Mesenchymal stem cell (in vitro differentiated cells and primary cell): Measurements from ENCODE around the gene HTRA2.

Experiments
- DNase-seq: peaks from one replicate; pipeline ENCODE4 v3.0.0-alpha.2; 2013
- H2AFZ ChIP-seq: one replicate; pipeline ENCODE4 v1.6.1; 2013; ENCODE audit warnings: low read depth, mild to moderate bottlenecking, control low read depth, inconsistent platforms, low read length, moderate library complexity
- H2AK5ac ChIP-seq: 2 replicates; pipeline ENCODE4 v1.6.1; 2013; ENCODE audit warnings: low read length, moderate library complexity, mild to moderate bottlenecking, inconsistent platforms; ENCODE audit not compliant: severe bottlenecking
- H2BK120ac ChIP-seq: one replicate; pipeline ENCODE4 v1.6.1; 2013; ENCODE audit warnings: low read depth, mild to moderate bottlenecking, inconsistent platforms, low read length, moderate library complexity
- H2BK12ac ChIP-seq, 2 experiments: one replicate each; pipeline ENCODE4 v1.6.1; 2013; ENCODE audit warnings: inconsistent platforms in 2 of 2, low read length in 2 of 2, mild to moderate bottlenecking in 2 of 2, moderate library complexity in 2 of 2, control low read depth in 1 of 2
- H2BK15ac ChIP-seq: one replicate; pipeline ENCODE4 v1.6.1; 2013; ENCODE audit warnings: mild to moderate bottlenecking, low read depth, inconsistent platforms; ENCODE audit not compliant: poor library complexity, severe bottlenecking
- H2BK5ac ChIP-seq: 2 replicates; pipeline ENCODE4 v1.6.1; 2013; ENCODE audit warnings: low read depth, mild to moderate bottlenecking, low read length, control low read depth, inconsistent platforms; ENCODE audit not compliant: poor library complexity, severe bottlenecking
- H3K14ac ChIP-seq, 2 experiments: one replicate each; pipeline ENCODE4 v1.6.1; 2013; ENCODE audit warnings: inconsistent platforms in 2 of 2, low read length in 2 of 2, control low read depth in 1 of 2, mild to moderate bottlenecking in 1 of 2, moderate library complexity in 1 of 2
- H3K18ac ChIP-seq, 2 experiments: one replicate each; pipeline ENCODE4 v1.6.1; 2013; ENCODE audit warnings: inconsistent platforms in 2 of 2, low read length in 2 of 2, control low read depth in 1 of 2, low read depth in 1 of 2, mild to moderate bottlenecking in 1 of 2
- H3K23ac ChIP-seq, 2 experiments: one replicate each; pipeline ENCODE4 v1.6.1; 2013; ENCODE audit warnings: inconsistent platforms in 2 of 2, low read length in 2 of 2, mild to moderate bottlenecking in 2 of 2, moderate library complexity in 2 of 2, control low read depth in 1 of 2
- H3K27ac ChIP-seq: 2 replicates; pipeline ENCODE4 v1.5.1; 2013; ENCODE audit warnings: mild to moderate bottlenecking, moderate library complexity, low read length, control low read depth, inconsistent platforms; ENCODE audit not compliant: poor library complexity, severe bottlenecking
- H3K27me3 ChIP-seq, 2 experiments: 2 replicates each; pipeline versions ENCODE4 v1.6.1 to v1.7.0; 2013; ENCODE audit warnings: low read length in 2 of 2, mild to moderate bottlenecking in 2 of 2, moderate library complexity in 2 of 2, control low read depth in 1 of 2, inconsistent platforms in 1 of 2; ENCODE audit not compliant: control insufficient read depth in 1 of 2, insufficient read depth in 1 of 2
- H3K36me3 ChIP-seq, 2 experiments: 2 replicates each; pipeline versions ENCODE4 v1.6.1 to v1.7.0; 2013; ENCODE audit warnings: low read length in 2 of 2, control low read depth in 1 of 2, inconsistent platforms in 1 of 2, low read depth in 1 of 2, mild to moderate bottlenecking in 1 of 2; ENCODE audit not compliant: insufficient read depth in 2 of 2, control insufficient read depth in 1 of 2
- H3K4ac ChIP-seq, 2 experiments: one replicate each; pipeline ENCODE4 v1.6.1; 2013; ENCODE audit warnings: inconsistent platforms in 2 of 2, low read length in 2 of 2, mild to moderate bottlenecking in 2 of 2, moderate library complexity in 2 of 2, control low read depth in 1 of 2, low read depth in 1 of 2
- H3K4me1 ChIP-seq: 2 replicates; pipeline ENCODE4 v1.6.1; 2013; ENCODE audit warnings: low read depth, low read length, control low read depth; ENCODE audit not compliant: control insufficient read depth, insufficient read depth
- H3K4me2 ChIP-seq: 2 replicates; pipeline ENCODE4 v1.6.1; 2013; ENCODE audit warnings: low read length, mild to moderate bottlenecking, inconsistent platforms; ENCODE audit not compliant: poor library complexity, severe bottlenecking
- H3K4me3 ChIP-seq, 2 experiments: 2 replicates each; pipeline versions ENCODE4 v1.5.1 to v1.7.0; 2013; ENCODE audit warnings: low read length in 2 of 2, mild to moderate bottlenecking in 2 of 2, control low read depth in 1 of 2, low read depth in 1 of 2; ENCODE audit not compliant: insufficient read depth in 1 of 2
- H3K79me1 ChIP-seq: replicated peaks from 2 replicates; pipeline ENCODE4 v1.6.1; 2013; ENCODE audit warnings: mild to moderate bottlenecking, control low read depth, low read length, inconsistent platforms; ENCODE audit not compliant: poor library complexity, severe bottlenecking
- H3K9ac ChIP-seq: 2 replicates; pipeline ENCODE4 v1.7.0; 2013; ENCODE audit warnings: mild to moderate bottlenecking, low read length, moderate library complexity
- H3K9me3 ChIP-seq: 2 replicates; pipeline ENCODE4 v1.7.0; 2013; ENCODE audit warnings: mild to moderate bottlenecking, low read length; ENCODE audit not compliant: control insufficient read depth
- H4K8ac ChIP-seq: one replicate; pipeline ENCODE4 v1.6.1; 2013; ENCODE audit warnings: inconsistent platforms, mild to moderate bottlenecking, low read length, moderate library complexity
- H4K91ac ChIP-seq: one replicate; pipeline ENCODE4 v1.6.1; 2013; ENCODE audit warnings: mild to moderate bottlenecking, low read length, inconsistent platforms
- WGBS: methylation state at CpG from one replicate; pipeline ENCODE4 v1.1.7; 2013; ENCODE audit warnings: mixed read lengths; 5-methylcytosine and 5-hydroxymethylcytosine counted together

Gene HTRA2

GRCh38 chr2:74556159-74556558, 26.4 kb downstream of the HTRA2 start:
- Histone ChIP-seq H3K9me3 (no peaks in the 10 kb centered on the region), H3K14ac (no peak overlapping the region), H2BK5ac (no peak overlapping the region), H3K4me3 (peak overlapping the region in 1 of 2 experiments; percentile 99), H2BK12ac (no peak overlapping the region), H2BK15ac (no peak overlapping the region), H4K91ac (no peak overlapping the region), H3K18ac (no peak overlapping the region), H3K9ac (no peak overlapping the region), H3K36me3 (peaks cover 13 to 22% of the 10 kb centered on the region in 2 experiments), H3K27me3 (no peaks in the 10 kb centered on the region), H3K23ac (no peak overlapping the region), H3K4me1 (peaks cover 25% of the 10 kb centered on the region), H2AFZ (no peak overlapping the region), H3K4me2 (no peak overlapping the region), H2AK5ac (no peak overlapping the region), H3K79me1 (peaks cover 22% of the 10 kb centered on the region), H2BK120ac (no peak overlapping the region), H3K27ac (no peak overlapping the region), H4K8ac (peak overlapping the region; percentile 50), H3K4ac (no peak overlapping the region)
- DNase-seq = no peak
- 84% methylated on average over 14 of the region's 14 CpGs for WGBS

- Histone ChIP-seq H3K27me3 (no peaks in the 10 kb centered on the region), H3K4me1 (peaks cover 25% of the 10 kb centered on the region), H3K4me3 (no peak overlapping the region), H3K14ac (no peak overlapping the region), H3K79me1 (peaks cover 22% of the 10 kb centered on the region), H2BK120ac (no peak overlapping the region), H2BK12ac (no peak overlapping the region), H2AFZ (no peak overlapping the region), H3K9me3 (no peaks in the 10 kb centered on the region), H3K36me3 (peaks cover 13 to 22% of the 10 kb centered on the region in 2 experiments), H3K4ac (no peak overlapping the region), H2AK5ac (no peak overlapping the region), H4K8ac (no peak overlapping the region), H3K27ac (no peak overlapping the region), H3K9ac (no peak overlapping the region), H2BK15ac (no peak overlapping the region), H2BK5ac (no peak overlapping the region), H3K4me2 (no peak overlapping the region), H3K18ac (no peak overlapping the region), H3K23ac (no peak overlapping the region), H4K91ac (no peak overlapping the region)
- no peak for DNase-seq
- WGBS = 95% methylated on average over 3 of the region's 6 CpGs
These were observed 27.2 kb downstream of the HTRA2 start for GRCh38 chr2:74556831-74557370.

- H3K27ac ChIP-seq = no peak overlapping the region
- H3K79me1 ChIP-seq = peaks cover 19% of the 10 kb centered on the region
- no peak overlapping the region for H2AK5ac ChIP-seq
- no peak overlapping the region for H2BK120ac ChIP-seq
- H4K91ac ChIP-seq = no peak overlapping the region
- H3K4me2 ChIP-seq = no peak overlapping the region
- no peaks in the 10 kb centered on the region for H3K27me3 ChIP-seq
- no peak overlapping the region for H4K8ac ChIP-seq
- H3K9me3 ChIP-seq = no peaks in the 10 kb centered on the region
- H3K23ac ChIP-seq = no peak overlapping the region
- no peak overlapping the region for H3K4me3 ChIP-seq
- H3K4ac ChIP-seq = no peak overlapping the region
- no peak overlapping the region for H3K18ac ChIP-seq
- peaks cover 17% of the 10 kb centered on the region for H3K4me1 ChIP-seq
- no peak overlapping the region for H3K9ac ChIP-seq
- H2BK12ac ChIP-seq = no peak overlapping the region
- H3K14ac ChIP-seq = no peak overlapping the region
- H2BK5ac ChIP-seq = no peak overlapping the region
- no peak overlapping the region for H2AFZ ChIP-seq
- H3K36me3 ChIP-seq = peaks cover 13 to 22% of the 10 kb centered on the region in 2 experiments
- no peak for DNase-seq
- H2BK15ac ChIP-seq = no peak overlapping the region
- WGBS = 92% methylated on average over 7 of the region's 7 CpGs
These were observed 28.8 kb downstream of the HTRA2 start for GRCh38 chr2:74558284-74559230.

GRCh38 chr2:74559912-74560311, 30.2 kb downstream of the HTRA2 start:
- H3K27me3 ChIP-seq = no peaks in the 10 kb centered on the region

More at GRCh38 chr2:74559912-74560311, 30.2 kb downstream of the HTRA2 start:
- H3K27ac ChIP-seq = no peak overlapping the region
- no peak overlapping the region for H4K8ac ChIP-seq
- no peak overlapping the region for H3K9ac ChIP-seq
- no peak overlapping the region for H3K4me2 ChIP-seq
- WGBS = 50% methylated on average over 5 of the region's 5 CpGs
- no peak overlapping the region for H3K4ac ChIP-seq
- H3K14ac ChIP-seq = no peak overlapping the region
- no peak for DNase-seq
- no peak overlapping the region for H2AFZ ChIP-seq
- no peak overlapping the region for H2BK5ac ChIP-seq
- H4K91ac ChIP-seq = no peak overlapping the region
- H2BK12ac ChIP-seq = no peak overlapping the region
- no peak overlapping the region for H2BK15ac ChIP-seq
- H3K18ac ChIP-seq = no peak overlapping the region
- no peak overlapping the region for H2AK5ac ChIP-seq
- H3K79me1 ChIP-seq = peaks cover 19% of the 10 kb centered on the region
- no peak overlapping the region for H3K23ac ChIP-seq
- H3K4me1 ChIP-seq = peaks cover 16% of the 10 kb centered on the region
- H3K9me3 ChIP-seq = no peaks in the 10 kb centered on the region
- no peak overlapping the region for H2BK120ac ChIP-seq
- H3K36me3 ChIP-seq = peaks cover 13 to 22% of the 10 kb centered on the region in 2 experiments
- H3K4me3 ChIP-seq = no peak overlapping the region
